PC-9 (cell line): ENCODE results near the gene SNU13.

ENCODE experiments used
- CTCF ChIP-seq: fragments of 200-600 bp; sonication (generic); conservative IDR thresholded peaks from 2 replicates; pipeline ENCODE4 v1.6.1; 2017; ENCODE audit warnings: mixed run types, antibody characterized with exemption, mild to moderate bottlenecking, moderate library complexity
- EZH2 ChIP-seq: fragments of 200-600 bp; sonication (generic); IDR thresholded peaks from 2 replicates; pipeline ENCODE4 v1.8.0; 2017; ENCODE audit warnings: antibody characterized with exemption, low read depth

DNA sequence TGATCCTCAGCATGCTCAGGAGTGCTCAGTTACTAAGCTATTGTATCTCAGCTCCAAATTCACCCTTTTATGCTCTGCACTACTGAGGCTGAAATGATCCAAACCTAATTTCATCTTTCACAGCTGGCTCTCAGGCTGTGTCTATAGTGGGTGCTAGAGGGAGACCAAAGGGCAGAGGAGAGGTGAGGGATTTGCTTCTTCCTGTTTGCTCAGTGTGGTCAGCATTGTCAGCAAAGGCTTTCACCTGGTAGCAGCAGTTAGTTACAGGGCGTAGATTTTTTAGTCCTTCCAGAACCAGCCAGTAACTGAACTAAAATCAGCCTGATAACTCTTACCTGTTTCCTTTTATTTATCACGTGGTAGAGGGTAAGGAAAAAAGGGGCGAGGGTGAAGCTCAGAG is 34.3 kb downstream of the SNU13 start:
- no peak for TF ChIP-seq CTCF
- no peak for TF ChIP-seq EZH2
